Breast epithelium (tissue), 3 donors: Measurements from ENCODE around the gene NEU1.

Source experiments
- POLR2A ChIP-seq: fragments of 450-650 bp; IDR thresholded peaks from one replicate; pipeline ENCODE4 v1.6.1; 2016; ENCODE audit warnings: antibody characterized with exemption, mild to moderate bottlenecking, moderate library complexity
- POLR2AphosphoS5 ChIP-seq, 3 donors: sonication (generic); formaldehyde crosslinking; IDR thresholded peaks; one replicate each; pipeline ENCODE4 v1.6.1; 2017; ENCODE audit warnings: antibody characterized with exemption in 3 of 3

DNA sequence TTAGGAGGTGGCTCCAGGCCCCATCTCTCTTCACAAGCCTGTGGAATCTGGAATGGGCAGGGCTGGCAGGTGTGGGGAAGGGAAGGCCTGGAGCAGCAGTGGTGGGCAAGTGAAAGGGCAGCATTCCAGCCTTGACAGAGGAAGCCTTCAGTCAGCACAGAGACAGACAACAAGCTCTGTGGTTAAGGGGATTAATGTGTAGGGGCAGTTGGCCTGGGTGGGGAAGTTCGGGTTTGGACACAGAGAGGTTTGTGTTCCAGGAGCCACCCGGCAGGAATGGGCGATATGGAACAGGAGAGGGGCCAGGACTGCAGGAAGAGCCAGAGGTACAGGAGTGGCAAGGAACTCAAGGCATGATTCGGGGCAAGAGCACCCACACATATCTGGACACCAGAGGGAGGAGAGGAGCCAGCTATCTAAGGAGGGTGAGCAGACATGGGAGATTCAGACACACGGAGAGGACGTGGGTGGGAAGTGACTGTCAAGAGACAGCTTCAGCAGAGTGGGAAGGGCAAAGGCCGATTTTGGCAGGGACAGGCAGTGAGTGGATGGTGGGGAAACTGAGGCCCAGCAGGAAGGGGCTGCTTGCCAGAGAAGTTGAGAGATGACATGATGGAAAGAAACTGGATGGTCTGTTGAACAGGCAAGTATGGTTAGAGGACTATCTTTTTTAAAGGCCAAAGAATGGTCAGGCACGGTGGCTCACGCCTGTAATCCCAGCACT is 18.7 kb upstream of the NEU1 start:
- TF ChIP-seq POLR2AphosphoS5 (IDR thresholded peaks at IDR 0.05) (no peak), POLR2A (no peak)
